Measurements from ENCODE around the gene RBM15B.
"Not testable (repeated sequence)": the region's sequence is repeated elsewhere in the genome, so short reads cannot be mapped to it uniquely, and the experiment has no call there.

The RBM15B gene

GRCh38 chr3:51378726-51379125, 12.4 kb upstream of the RBM15B start:
- no peak for DNase-seq

- no peak for DNase-seq
Measured at GRCh38 chr3:51379301-51379700, 11.8 kb upstream of the RBM15B start.

- DNase-seq, result no peak
Measured at GRCh38 chr3:51379746-51380455, 11.2 kb upstream of the RBM15B start.

- no peak for DNase-seq
Measured at GRCh38 chr3:51380601-51381332, 10.3 kb upstream of the RBM15B start.

- DNase-seq, result no peak
Measured at GRCh38 chr3:51381333-51381705, 9.8 kb upstream of the RBM15B start.

GRCh38 chr3:51382076-51382745, 8.9 kb upstream of the RBM15B start:
- no peak for DNase-seq

- no peak for DNase-seq
Measured at GRCh38 chr3:51382947-51383578, 8.0 kb upstream of the RBM15B start.

GRCh38 chr3:51384055-51384725, 6.9 kb upstream of the RBM15B start:
- DNase-seq, result no peak

GRCh38 chr3:51384726-51385473, 6.2 kb upstream of the RBM15B start, which contains the start of gene MANF:
MANF (plus strand) TSS chr3:51385291; CDS start chr3:51385343, 52 bp downstream.
- peak; percentile 93 to 97 (median 96) for DNase-seq

- peak in 2 of 6 experiments; percentile 30 to 52 for DNase-seq
Measured at GRCh38 chr3:51385621-51386091, 5.4 kb upstream of the RBM15B start.

GRCh38 chr3:51386159-51386851, 4.8 kb upstream of the RBM15B start:
- DNase-seq, result no peak

GRCh38 chr3:51386852-51387229, 4.2 kb upstream of the RBM15B start:
- DNase-seq, result no peak

GRCh38 chr3:51387281-51387680, 3.8 kb upstream of the RBM15B start:
- DNase-seq, result not testable (repeated sequence)

GRCh38 chr3:51388286-51389029, 2.6 kb upstream of the RBM15B start:
- DNase-seq, result no peak

GRCh38 chr3:51389423-51390183, 1.5 kb upstream of the RBM15B start:
- peak in 5 of 6 experiments; percentile 11 to 58 (median 52) for DNase-seq

GRCh38 chr3:51390246-51391074, 625 bp upstream of the RBM15B start:
- no peak for DNase-seq

- DNase-seq, result peak; percentile 35 to 81 (median 61)
Measured at GRCh38 chr3:51391566-51392354, 675 bp downstream of the RBM15B start.
